GM12874 (cell line): Measurements from ENCODE around the gene CX3CR1.

ENCODE experiments used
- TF ChIP-seq, protein P1 (sequence below): IDR thresholded peaks from 2 replicates; pipeline ENCODE4 v1.5.1; 2011; ENCODE audit warnings: low read depth, mild to moderate bottlenecking, control low read depth, low read length, moderate library complexity; ENCODE audit not compliant: insufficient read depth

Gene CX3CR1

DNA sequence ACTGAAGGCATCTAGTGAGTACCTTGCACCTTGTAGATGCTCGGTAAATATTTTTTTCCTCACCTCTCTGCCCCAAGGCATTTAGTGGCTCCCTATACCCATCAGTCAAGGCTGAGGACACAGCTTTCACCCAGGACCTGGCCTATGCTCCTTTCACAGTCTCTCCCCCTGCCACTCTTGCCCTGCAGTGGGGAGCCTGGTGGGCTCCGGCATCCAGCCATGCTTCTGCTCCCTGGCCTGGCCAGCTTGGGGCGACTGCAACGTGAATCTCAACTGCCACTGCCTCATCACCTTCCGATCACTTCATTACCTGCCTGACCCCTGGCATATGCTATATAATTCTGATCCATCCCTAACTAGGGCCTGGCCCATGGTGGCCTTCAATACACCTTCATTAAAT lies 735 bp upstream of the CX3CR1 start:
- TF ChIP-seq, protein P1, sequence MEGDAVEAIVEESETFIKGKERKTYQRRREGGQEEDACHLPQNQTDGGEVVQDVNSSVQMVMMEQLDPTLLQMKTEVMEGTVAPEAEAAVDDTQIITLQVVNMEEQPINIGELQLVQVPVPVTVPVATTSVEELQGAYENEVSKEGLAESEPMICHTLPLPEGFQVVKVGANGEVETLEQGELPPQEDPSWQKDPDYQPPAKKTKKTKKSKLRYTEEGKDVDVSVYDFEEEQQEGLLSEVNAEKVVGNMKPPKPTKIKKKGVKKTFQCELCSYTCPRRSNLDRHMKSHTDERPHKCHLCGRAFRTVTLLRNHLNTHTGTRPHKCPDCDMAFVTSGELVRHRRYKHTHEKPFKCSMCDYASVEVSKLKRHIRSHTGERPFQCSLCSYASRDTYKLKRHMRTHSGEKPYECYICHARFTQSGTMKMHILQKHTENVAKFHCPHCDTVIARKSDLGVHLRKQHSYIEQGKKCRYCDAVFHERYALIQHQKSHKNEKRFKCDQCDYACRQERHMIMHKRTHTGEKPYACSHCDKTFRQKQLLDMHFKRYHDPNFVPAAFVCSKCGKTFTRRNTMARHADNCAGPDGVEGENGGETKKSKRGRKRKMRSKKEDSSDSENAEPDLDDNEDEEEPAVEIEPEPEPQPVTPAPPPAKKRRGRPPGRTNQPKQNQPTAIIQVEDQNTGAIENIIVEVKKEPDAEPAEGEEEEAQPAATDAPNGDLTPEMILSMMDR = no peak

DNA sequence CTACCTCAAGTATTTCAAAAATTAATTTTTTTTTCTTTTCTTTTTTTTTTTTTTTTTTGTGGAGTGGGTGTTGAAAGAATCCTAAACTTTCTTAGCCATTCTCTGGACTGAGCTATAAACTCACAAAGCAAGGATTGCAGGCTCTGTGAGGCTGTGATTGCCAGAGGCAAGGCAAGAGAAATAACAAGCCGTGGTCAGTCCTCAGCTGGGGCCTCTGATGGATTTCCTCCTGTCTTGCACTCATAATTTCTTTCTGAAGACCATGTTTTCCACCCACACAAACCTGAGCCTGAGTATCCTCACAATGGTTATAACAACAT lies 1.3 kb downstream of the CX3CR1 start:
- TF ChIP-seq, protein P1 = no peak

DNA sequence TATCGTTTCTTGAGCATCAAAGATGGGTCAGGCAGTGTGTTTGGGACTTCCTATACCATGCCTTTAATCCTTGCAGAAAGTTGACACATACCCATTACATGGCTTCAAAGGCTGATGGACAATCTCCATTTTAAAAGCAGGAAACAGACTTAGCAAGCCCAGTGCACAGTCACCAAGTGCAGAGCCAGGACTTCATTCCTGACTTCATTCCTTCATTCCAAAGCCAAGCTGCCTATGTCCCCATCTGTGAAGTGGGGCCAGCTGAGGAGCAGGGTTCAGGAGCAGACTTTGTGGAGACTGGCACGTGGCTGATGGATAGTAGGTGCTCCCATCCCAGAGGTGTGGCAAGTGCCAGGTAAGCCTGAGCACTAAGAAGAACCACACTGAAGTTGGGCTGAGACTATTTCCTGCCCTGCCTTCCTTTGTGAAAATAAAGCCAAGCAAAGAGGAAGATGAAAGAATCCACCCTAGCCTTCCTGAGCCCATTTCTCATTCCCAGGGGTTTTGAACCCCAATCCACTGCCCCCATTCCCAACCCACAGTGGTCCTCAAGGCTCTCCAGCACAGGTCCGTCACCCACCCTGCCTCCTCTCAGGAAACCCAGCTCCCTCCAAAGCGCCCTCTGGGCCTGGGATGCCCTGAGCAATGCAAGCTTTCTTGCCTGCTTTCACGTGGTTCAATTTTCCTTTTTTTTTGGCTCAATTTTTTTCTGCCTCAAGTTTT lies 1.8 kb downstream of the CX3CR1 start:
- TF ChIP-seq, protein P1 = no peak

DNA sequence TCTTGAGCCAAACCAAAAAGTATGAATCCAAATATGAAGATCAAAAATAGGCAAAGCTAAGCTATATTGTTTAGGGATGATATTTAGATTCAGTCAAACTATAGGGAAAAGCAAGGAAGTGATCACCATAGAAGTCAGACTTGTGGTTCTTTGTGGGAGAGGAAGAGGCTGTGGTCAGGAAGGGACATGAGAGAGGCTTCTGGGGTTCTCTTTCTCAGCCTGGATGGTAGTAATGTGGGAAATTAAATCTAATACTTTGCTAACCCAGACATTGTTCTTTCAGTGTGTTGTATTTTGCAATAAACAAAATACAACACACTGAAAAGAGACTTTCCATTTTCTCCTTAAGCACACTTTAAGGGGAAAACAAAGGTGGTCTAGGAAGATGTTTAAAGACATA lies 3.1 kb downstream of the CX3CR1 start:
- TF ChIP-seq, protein P1 = no peak

DNA sequence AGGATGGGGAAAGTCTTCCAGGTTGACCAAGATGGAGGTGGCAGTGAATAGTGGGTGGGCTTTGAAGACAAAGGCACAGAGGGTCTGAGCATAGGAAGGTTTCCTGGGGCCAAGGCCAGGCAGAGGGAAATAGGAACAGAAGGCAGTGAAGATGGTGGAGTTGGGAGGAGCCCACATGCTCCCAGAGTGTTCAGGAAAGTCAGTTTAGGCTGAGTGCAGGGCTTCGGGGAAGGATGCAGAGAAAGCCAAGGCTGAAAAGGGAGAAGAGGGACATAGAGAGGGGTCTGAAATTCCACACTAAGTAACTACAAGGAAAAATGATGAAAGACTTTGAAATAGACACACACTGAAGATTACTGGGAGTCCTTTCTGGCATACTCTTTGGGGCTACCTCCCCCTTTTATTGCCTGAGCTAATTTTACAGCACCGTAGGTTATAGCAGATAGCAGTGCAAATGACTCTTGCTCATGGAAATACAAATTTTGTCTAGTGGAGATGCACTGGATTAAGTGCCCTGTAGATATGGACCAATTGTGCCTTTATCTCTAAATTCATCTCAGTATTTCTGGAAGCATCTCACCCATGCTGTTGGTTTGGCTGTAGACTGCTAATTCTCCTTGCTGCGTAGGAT lies 3.8 kb downstream of the CX3CR1 start:
- TF ChIP-seq, protein P1 = no peak

DNA sequence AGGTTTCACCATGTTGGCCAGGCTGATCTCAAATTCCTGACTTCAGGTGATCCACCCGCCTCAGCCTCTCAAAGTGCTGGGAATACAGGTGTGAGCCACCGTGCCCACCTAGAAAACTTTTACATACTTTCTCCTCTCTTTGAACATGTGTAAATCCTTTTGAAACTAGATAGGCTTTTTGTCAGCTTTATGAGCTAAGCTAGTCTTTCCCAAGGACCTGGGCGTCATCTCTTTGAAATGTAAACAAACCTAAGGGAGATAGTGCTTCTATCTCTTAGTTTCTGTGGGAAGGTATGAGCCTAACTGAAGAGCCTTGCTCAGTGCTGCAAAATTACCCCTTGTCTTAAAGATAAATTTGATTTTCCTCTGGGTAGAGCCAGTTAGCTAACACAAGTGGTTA lies 4.8 kb downstream of the CX3CR1 start:
- TF ChIP-seq, protein P1 = no peak

DNA sequence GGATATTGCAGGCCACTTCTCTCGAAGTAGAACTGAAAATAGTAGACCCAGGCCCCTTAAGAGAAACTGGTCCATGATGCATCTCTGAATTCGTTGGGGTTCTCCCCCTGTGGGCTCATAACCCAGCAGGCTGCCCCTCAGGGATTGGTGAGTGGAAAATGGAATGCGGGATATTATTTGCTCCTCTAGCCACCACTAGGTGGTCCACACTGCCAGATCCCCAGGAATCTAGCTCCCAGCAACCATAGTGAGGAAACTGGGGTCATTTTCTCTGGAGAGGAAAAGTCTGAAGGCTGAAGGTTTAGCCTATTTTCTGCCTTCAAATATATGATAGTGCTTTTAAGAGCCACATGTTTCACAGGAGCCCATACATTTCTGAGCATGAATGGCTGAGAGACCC lies 6.7 kb downstream of the CX3CR1 start:
- TF ChIP-seq, protein P1 = no peak
